Measurements from ENCODE around the gene CXADR. TPM values are rescaled to one million over a fixed set of nuclear protein-coding genes. Genes with fewer than 3 reads are reported as not detected.

Gene CXADR
- total and polyA plus RNA-seq, 9 of the 15 experiments (the other 6 are each of a cell fraction or from before 2014, with no cell fraction given) = 0.01 to 0.41 (median 0.14) TPM

DNA sequence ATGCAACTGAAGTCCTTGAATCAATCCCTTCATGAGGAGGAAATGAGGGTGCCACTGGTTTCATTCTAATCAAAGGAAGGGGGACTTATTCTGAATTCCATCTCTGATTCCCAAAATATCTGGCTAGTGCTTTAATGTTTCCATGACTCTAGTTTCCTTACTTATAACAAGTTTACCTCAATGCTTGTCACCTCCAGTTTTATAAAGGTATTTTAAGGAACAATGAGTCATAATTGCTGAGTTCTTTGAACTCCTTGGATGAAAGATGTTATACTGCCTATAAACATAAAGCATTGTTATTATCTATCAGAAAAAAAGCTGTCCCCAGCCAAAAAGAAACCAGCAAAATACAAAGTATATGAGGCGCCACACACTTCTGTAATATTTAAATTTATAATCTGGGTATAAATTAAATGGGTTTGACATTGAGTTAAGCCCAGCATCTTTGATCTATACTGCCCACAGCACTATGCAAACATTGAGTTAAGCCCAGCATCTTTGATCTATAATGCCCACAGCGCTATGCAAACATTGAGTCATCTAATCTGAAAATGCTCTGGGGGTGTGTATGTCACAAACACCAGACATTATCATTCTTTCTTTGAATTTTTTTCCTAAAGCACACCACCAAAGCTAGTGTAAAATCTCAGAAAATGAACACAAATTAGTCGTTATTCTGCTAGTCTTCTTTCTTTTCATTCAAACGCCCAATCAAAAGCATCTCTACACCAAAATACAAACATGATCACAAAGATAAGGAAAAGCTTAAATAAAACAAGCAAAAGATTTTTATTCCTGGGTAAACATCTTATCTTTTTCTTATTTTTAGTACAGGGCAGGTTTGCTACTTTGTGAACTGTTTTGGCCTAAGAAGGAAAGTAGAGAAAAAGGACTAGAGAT, 11.5 kb upstream of the CXADR start:
- H3K4me1 ChIP-seq (replicated peaks in 1 of 2; ENCODE audit: control insufficient read depth in 2 of 2, insufficient read depth in 2 of 2, low read length in 2 of 2) = no peaks in the 10 kb centered on the region
- no peak overlapping the region for H3K4me2 ChIP-seq (ENCODE audit: insufficient read depth, low read length)
- no peaks in the 10 kb centered on the region for H3K36me3 ChIP-seq (ENCODE audit: control insufficient read depth, insufficient read depth, low read length)
- intact Hi-C loops (cut with micrococcal nuclease) (no loop called here), in situ Hi-C loops (cut with MboI) (no loop called here)
- DNase-seq (ENCODE audit: extremely low read depth in 1 of 4, low spot score in 3 of 4) = no peak
- 0% methylated on average over 4 of the region's 4 CpGs for WGBS (ENCODE audit: insufficient coverage, low coverage, missing lambda C conversion rate)
- no peak overlapping the region for H2AFZ ChIP-seq (ENCODE audit: low read depth, low read length)
- H3K4me3 ChIP-seq = no peak overlapping the region
- ChIA-PET CTCF (ENCODE audit: low intra/inter-chr PET ratio) (no interaction called here), POLR2A (no interaction called here)
- H4K20me1 ChIP-seq (replicated peaks; ENCODE audit: control insufficient read depth, insufficient read depth, low read length) = no peaks in the 10 kb centered on the region
- no peaks in the 10 kb centered on the region for H3K27me3 ChIP-seq (ENCODE audit: control insufficient read depth in 2 of 2, insufficient read depth in 2 of 2, low read length in 2 of 2)
- no peaks in the 10 kb centered on the region for H3K9me1 ChIP-seq (ENCODE audit: control insufficient read depth, insufficient read depth, low read length)
- no peak overlapping the region for H3K27ac ChIP-seq (ENCODE audit: extremely low read depth, low read depth, low read length)
- ATAC-seq = no peak
- H3K79me2 ChIP-seq (ENCODE audit: control insufficient read depth, insufficient read depth, low read length) = no peaks in the 10 kb centered on the region
- FAIRE-seq = no peak
- BruUV-seq (replicated peaks) = no TSS peak
- no peaks in the 10 kb centered on the region for H3K9me3 ChIP-seq (replicated peaks; ENCODE audit: control insufficient read depth, insufficient read depth, low read depth, low read length)
- no peak overlapping the region for H3K9ac ChIP-seq (ENCODE audit: insufficient read depth in 1 of 2, low read depth in 2 of 2, low read length in 2 of 2)
- no peak for TF ChIP-seq CEBPG (CRISPR knock-in tag; IDR thresholded peaks at IDR 0.05)
- no peak for TF ChIP-seq CEBPG (tag; conservative IDR thresholded peaks at IDR 0.05 in 1 of 2, IDR thresholded peaks at IDR 0.05 in 1 of 2)
- TF ChIP-seq, protein P1, sequence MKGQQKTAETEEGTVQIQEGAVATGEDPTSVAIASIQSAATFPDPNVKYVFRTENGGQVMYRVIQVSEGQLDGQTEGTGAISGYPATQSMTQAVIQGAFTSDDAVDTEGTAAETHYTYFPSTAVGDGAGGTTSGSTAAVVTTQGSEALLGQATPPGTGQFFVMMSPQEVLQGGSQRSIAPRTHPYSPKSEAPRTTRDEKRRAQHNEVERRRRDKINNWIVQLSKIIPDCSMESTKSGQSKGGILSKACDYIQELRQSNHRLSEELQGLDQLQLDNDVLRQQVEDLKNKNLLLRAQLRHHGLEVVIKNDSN (CRISPR knock-in tag; IDR thresholded peaks at IDR 0.05) = no peak
- no peak for TF ChIP-seq SPI1 (IDR thresholded peaks at IDR 0.05; ENCODE audit: borderline replicate concordance, low read depth, low read length)
- TF ChIP-seq, protein P2, sequence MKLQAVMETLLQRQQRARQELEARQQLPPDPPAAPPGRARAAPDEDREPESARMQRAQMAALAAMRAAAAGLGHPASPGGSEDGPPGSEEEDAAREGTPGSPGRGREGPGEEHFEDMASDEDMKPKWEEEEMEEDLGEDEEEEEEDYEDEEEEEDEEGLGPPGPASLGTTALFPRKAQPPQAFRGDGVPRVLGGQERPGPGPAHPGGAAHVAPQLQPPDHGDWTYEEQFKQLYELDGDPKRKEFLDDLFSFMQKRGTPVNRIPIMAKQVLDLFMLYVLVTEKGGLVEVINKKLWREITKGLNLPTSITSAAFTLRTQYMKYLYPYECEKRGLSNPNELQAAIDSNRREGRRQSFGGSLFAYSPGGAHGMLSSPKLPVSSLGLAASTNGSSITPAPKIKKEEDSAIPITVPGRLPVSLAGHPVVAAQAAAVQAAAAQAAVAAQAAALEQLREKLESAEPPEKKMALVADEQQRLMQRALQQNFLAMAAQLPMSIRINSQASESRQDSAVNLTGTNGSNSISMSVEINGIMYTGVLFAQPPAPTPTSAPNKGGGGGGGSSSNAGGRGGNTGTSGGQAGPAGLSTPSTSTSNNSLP (IDR thresholded peaks at IDR 0.05; ENCODE audit: borderline replicate concordance, low read depth, low read length) = no peak
- no peak for TF ChIP-seq GTF2A2 (tag; IDR thresholded peaks at IDR 0.05)
- TF ChIP-seq, protein P3, sequence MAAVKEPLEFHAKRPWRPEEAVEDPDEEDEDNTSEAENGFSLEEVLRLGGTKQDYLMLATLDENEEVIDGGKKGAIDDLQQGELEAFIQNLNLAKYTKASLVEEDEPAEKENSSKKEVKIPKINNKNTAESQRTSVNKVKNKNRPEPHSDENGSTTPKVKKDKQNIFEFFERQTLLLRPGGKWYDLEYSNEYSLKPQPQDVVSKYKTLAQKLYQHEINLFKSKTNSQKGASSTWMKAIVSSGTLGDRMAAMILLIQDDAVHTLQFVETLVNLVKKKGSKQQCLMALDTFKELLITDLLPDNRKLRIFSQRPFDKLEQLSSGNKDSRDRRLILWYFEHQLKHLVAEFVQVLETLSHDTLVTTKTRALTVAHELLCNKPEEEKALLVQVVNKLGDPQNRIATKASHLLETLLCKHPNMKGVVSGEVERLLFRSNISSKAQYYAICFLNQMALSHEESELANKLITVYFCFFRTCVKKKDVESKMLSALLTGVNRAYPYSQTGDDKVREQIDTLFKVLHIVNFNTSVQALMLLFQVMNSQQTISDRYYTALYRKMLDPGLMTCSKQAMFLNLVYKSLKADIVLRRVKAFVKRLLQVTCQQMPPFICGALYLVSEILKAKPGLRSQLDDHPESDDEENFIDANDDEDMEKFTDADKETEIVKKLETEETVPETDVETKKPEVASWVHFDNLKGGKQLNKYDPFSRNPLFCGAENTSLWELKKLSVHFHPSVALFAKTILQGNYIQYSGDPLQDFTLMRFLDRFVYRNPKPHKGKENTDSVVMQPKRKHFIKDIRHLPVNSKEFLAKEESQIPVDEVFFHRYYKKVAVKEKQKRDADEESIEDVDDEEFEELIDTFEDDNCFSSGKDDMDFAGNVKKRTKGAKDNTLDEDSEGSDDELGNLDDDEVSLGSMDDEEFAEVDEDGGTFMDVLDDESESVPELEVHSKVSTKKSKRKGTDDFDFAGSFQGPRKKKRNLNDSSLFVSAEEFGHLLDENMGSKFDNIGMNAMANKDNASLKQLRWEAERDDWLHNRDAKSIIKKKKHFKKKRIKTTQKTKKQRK (IDR thresholded peaks at IDR 0.05; ENCODE audit: borderline replicate concordance, low read depth, low read length) = no peak
- TF ChIP-seq ZNF224 (CRISPR knock-in tag; IDR thresholded peaks at IDR 0.05) = no peak
- TF ChIP-seq SMARCE1 (IDR thresholded peaks at IDR 0.05) = no peak
- no peak for TF ChIP-seq ZBTB17 (CRISPR knock-in tag; IDR thresholded peaks at IDR 0.05)
- TF ChIP-seq ILK (tag; IDR thresholded peaks at IDR 0.05; ENCODE audit: borderline replicate concordance, low read depth) = no peak
- no peak for TF ChIP-seq MEF2D (tag; conservative IDR thresholded peaks at IDR 0.05; ENCODE audit: low read depth)
- no peak for TF ChIP-seq ZNF764 (CRISPR knock-in tag; IDR thresholded peaks at IDR 0.05; ENCODE audit: low read depth)
- TF ChIP-seq E2F3 (CRISPR knock-in tag; IDR thresholded peaks at IDR 0.05) = no peak
- no peak for TF ChIP-seq SMARCA4 (IDR thresholded peaks at IDR 0.05)
- no peak for TF ChIP-seq OTX1 (CRISPR knock-in tag; IDR thresholded peaks at IDR 0.05)

Data from K562 (cell line).